ENCODE data around the gene LRRC4B.
"Not testable (repeated sequence)": the region's sequence is repeated elsewhere in the genome, so short reads cannot be mapped to it uniquely, and the experiment has no call there.

LRRC4B gene

GRCh38 chr19:50604264-50605073, 36.2 kb upstream of the LRRC4B start:
- H3K9me3 ChIP-seq (ENCODE audit: severe bottlenecking); H3K27ac ChIP-seq; H3K36me3 ChIP-seq: not testable (repeated sequence)
- Histone ChIP-seq H3K27me3 (ENCODE audit: insufficient read depth, low read depth, severe bottlenecking) (peaks cover 31% of the 10 kb centered on the region), H3K4me3 (ENCODE audit: low read depth, low read length) (peak overlapping the region; percentile 8; the same call in 1 of the 2 replicates)
- DNase-seq = peak; percentile 54
- TF ChIP-seq, protein P1, sequence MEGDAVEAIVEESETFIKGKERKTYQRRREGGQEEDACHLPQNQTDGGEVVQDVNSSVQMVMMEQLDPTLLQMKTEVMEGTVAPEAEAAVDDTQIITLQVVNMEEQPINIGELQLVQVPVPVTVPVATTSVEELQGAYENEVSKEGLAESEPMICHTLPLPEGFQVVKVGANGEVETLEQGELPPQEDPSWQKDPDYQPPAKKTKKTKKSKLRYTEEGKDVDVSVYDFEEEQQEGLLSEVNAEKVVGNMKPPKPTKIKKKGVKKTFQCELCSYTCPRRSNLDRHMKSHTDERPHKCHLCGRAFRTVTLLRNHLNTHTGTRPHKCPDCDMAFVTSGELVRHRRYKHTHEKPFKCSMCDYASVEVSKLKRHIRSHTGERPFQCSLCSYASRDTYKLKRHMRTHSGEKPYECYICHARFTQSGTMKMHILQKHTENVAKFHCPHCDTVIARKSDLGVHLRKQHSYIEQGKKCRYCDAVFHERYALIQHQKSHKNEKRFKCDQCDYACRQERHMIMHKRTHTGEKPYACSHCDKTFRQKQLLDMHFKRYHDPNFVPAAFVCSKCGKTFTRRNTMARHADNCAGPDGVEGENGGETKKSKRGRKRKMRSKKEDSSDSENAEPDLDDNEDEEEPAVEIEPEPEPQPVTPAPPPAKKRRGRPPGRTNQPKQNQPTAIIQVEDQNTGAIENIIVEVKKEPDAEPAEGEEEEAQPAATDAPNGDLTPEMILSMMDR (IDR thresholded peaks at IDR 0.05; ENCODE audit: low read depth, low read length) = peak; percentile 45

DNA sequence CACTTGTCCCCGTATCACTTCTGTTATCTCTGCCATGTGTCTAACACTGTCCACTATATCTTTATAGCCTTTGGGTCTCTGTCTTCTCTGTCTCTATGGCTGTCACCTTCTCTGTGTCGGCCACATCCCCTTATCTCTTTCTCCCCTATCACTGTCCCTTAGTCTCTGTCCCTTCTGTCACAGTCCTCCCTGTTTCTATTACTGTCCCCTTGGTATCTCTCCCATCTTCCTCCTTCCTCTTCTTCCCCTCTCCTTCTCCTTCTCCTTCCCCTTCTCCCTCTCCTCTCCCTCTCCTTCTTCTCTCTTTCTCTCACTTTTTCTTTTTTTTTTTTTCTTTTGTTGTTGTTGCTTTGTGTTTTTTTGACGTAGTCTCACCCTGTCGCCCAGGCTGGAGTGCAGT, 34.7 kb upstream of the LRRC4B start:
- no peak overlapping the region for H3K27ac ChIP-seq
- no peak overlapping the region for H3K4me3 ChIP-seq (ENCODE audit: low read depth, low read length)
- no peaks in the 10 kb centered on the region for H3K36me3 ChIP-seq
- peaks cover 31% of the 10 kb centered on the region for H3K27me3 ChIP-seq (ENCODE audit: insufficient read depth, low read depth, severe bottlenecking)
- DNase-seq = no peak
- peaks cover 2% of the 10 kb centered on the region for H3K9me3 ChIP-seq (ENCODE audit: severe bottlenecking)
- TF ChIP-seq, protein P1 (IDR thresholded peaks at IDR 0.05; ENCODE audit: low read depth, low read length) = no peak

- H3K27me3 ChIP-seq (ENCODE audit: insufficient read depth, low read depth, severe bottlenecking) = peaks cover 29% of the 10 kb centered on the region
- TF ChIP-seq, protein P1 (IDR thresholded peaks at IDR 0.05; ENCODE audit: low read depth, low read length) = no peak
- DNase-seq = no peak
- H3K27ac ChIP-seq = no peak overlapping the region
- H3K4me3 ChIP-seq (ENCODE audit: low read depth, low read length) = no peak overlapping the region
- H3K9me3 ChIP-seq (ENCODE audit: severe bottlenecking) = peaks cover 2% of the 10 kb centered on the region
- no peaks in the 10 kb centered on the region for H3K36me3 ChIP-seq
Measured at GRCh38 chr19:50602496-50602895, 34.3 kb upstream of the LRRC4B start.

- Histone ChIP-seq H3K27ac (no peak overlapping the region), H3K9me3 (ENCODE audit: severe bottlenecking) (peaks cover 2% of the 10 kb centered on the region), H3K4me3 (ENCODE audit: low read depth, low read length) (no peak overlapping the region), H3K27me3 (ENCODE audit: insufficient read depth, low read depth, severe bottlenecking) (peaks cover 24% of the 10 kb centered on the region), H3K36me3 (no peaks in the 10 kb centered on the region)
- DNase-seq = no peak
- TF ChIP-seq, protein P1 (IDR thresholded peaks at IDR 0.05; ENCODE audit: low read depth, low read length) = no peak
Measured at GRCh38 chr19:50602089-50602422, 33.8 kb upstream of the LRRC4B start.

DNA sequence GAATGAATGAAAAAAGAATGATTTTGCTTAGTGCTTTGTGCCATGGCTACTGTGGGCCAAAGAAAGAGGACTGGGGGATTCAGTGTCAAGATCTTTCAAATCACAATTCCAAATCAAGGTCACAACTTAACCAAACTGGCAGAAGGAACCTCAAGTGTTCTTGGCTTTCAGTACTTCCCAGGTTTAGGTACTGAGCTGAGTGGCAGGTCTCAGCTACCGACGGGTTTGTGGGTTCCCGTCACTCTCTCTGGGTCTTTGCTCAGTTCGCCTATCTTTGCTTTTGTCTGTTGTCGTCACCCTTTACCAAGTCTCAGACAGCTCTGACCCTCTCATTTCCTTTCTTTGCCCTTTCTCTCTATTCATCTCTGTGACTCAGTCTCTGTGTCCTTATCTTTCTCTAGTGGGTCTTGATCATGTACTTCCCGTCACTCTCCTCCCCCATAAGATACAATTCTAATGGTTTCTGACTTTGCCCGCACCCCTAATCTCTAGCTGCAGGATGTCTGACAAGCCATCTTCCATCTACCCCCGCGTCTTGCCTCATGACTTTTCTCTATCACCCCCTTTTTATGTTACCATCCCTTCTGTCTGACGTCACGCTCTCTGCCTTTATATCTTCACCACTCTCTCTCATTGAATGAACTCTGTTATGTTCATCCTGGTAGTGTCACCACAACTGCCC, 33.3 kb upstream of the LRRC4B start:
- DNase-seq = no peak
- TF ChIP-seq, protein P1 (IDR thresholded peaks at IDR 0.05; ENCODE audit: low read depth, low read length) = no peak
- Histone ChIP-seq H3K27me3 (ENCODE audit: insufficient read depth, low read depth, severe bottlenecking) (peaks cover 19% of the 10 kb centered on the region), H3K36me3 (no peaks in the 10 kb centered on the region), H3K4me3 (ENCODE audit: low read depth, low read length) (no peak overlapping the region), H3K27ac (no peak overlapping the region), H3K9me3 (ENCODE audit: severe bottlenecking) (peaks cover 2% of the 10 kb centered on the region)
